GM21515 (cell line): Measurements from ENCODE around the gene ST3GAL4.
"Not testable (repeated sequence)": the region's sequence is repeated elsewhere in the genome, so short reads cannot be mapped to it uniquely, and the experiment has no call there.

ENCODE experiments used
- ATAC-seq: cut with Tn5 transposase; IDR thresholded peaks from one replicate; pipeline ENCODE4 v1.9.1; 2021; ENCODE audit not compliant: unreplicated experiment

ST3GAL4 gene

GRCh38 chr11:126345283-126345682, 10.2 kb upstream of the ST3GAL4 start:
- ATAC-seq = no peak

DNA sequence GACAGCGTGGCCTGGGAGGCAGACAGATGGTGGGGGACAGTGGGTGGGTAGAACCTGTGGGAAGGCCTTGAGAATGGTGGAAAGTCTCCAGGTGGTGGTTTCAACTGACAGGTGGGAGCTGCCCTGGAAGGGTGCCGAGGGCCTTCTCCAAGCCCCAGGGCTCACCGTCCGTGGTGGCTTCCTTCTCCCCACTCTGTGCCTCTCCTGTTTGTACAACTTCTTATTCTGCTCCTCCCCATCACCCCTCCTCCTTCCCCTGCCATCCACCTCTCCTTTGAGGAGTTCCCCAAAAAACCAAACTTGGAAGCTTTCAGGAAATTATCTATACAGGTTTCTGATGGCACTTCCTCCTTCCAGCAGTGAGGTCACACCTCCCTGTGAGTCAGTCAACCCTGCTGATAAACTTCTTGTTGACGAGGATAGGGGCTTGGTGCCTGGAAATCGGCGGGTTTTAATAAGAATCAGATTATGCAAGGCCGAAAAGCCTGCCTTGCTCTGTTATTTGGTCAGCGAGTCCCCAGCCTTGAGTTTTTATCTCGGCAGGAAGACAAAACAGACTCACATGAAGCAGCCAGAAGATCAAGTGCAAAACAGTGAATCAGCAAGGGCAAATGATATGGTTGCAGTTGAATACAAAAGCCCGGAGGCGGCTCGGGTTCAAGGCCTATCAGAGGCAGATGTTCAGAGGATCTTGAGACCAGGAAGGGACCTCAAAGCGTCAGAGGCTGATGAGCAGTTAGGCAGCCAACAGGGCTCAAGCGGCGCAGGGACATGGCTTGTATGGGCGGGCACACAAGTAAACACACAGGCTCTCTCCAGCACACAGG, 9.5 kb upstream of the ST3GAL4 start:
- ATAC-seq = no peak

DNA sequence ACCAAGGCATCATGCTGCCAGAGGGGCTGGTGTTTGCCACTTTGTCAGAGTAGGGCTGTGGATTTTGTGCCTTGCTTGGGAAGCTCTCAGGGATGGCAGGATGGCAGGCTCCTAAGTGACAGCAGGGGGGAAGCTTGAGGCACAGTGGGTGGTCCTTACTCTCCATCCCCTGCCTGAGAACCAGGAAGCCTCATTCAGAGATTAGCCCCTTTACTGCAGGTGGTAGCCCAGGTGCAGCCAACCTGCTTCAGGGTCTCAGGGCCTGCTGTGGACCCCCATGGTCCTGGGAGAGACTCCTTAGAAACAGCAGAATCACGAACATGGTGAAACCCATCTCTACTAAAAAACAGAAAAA, 8.9 kb upstream of the ST3GAL4 start:
- no peak for ATAC-seq

DNA sequence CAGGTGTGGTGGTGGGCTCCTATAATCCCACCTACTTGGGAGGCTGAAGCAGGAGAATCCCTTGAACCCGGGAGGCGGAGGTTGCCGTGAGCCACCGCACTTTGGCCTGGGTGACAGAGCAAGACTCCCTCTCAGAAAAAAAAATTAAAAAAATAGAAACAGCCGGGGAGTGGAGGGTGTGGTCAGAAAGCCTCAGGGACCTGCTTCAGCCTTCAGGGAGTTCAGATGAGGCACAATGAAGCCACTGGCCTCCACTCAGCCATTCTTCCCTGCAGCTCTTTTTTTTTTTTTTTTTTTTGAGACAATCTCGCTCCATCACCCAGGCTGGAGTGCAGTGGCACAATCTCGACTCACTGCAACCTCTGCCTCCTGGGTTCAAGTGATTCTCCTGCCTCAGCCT, 8.5 kb upstream of the ST3GAL4 start:
- ATAC-seq = not testable (repeated sequence)

GRCh38 chr11:126347751-126348668, 7.5 kb upstream of the ST3GAL4 start:
- ATAC-seq = no peak

GRCh38 chr11:126348806-126349582, 6.5 kb upstream of the ST3GAL4 start:
- no peak for ATAC-seq

DNA sequence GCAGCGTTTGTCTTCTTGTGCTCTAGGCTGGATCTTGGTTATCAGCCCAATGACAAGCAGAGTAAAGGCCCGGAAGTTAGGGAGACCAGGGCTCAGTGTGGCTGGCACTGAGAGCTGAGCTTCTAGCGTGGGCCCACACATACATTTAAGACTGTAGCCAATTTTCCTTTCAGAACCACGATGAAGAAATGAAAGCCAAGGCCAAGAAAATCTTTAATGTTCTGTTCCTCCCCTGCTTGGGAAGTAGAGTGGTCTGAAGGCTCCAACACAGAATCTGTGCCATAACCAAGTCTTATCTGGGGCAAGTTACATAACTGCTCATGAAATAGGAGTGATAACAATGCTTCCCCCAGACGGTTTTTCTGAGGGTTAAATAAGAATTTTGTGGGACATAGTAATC, 4.7 kb upstream of the ST3GAL4 start:
- ATAC-seq = no peak

GRCh38 chr11:126352163-126352562, 3.3 kb upstream of the ST3GAL4 start:
- no peak for ATAC-seq

DNA sequence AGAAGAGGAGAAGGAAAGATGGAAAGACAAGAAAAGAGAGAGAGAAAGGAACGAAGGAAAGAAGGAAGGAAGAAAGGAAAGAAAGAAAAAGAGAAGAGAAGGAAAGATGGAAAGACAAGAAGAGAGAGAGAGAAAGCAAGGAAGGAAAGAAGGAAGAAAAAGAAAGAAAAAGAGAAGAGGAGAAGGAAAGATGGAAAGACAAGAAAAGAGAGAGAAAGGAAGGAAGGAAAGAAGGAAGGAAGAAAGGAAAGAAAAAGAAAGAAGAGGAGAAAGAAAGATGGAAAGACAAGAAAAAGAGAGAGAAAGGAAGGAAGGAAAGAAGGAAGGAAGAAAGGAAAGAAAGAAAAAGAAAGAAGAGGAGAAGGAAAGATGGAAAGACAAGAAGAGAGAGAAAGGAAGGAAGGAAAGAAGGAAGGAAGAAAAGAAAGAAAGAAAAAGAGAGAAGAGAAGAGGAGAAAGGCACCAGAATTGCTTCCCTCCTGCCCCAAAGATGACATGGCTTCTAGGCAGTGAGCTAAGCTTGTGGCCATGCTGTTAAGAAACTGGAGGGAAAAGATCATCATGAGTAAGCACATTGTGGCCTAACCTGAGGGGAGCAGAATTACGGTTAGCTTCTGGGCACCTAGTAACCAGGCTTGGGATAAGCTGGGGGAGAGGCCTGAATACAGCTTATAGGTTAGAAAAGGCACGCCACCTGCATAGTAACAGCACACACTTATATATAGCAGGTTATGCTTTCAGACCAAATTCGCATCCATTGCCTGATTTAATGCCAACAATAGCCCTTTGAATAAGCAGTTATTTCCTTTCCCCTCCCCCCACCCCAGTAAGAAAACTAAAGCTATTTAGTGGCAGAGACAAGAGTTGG, 2.3 kb upstream of the ST3GAL4 start:
- ATAC-seq = no peak

DNA sequence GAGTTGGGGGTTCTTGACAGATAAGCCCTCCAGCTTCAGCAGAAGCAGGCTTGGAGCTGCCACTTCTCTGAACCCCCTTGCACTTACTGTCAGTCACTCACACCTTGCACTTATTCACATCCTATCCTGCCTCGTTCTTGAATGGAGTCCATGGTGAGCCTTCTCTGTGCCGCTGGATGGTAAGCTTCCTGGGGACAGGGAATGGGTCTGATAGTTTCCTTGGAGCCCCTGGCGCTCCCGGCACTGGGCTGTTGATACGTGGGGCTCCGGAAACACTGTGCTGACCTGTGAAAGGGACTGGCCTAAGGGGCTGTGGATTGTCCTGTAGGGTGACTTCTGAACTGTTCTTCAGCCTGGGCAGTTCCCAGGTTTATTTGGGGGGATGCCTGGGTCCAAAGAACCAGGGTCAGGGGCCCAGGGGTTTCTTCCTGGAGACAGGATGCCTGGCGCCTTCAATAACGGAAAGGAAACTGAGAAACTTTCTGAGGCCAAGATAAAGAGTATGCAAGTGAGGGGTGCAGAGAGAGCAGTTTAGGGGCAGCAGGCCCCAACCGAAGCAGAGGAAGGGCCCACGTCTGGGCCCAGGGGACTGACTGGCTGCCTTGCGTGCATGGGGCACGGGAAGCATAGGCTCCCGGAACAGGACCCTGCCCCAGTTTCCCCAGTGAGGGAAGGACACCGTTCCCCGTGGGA, 709 bp upstream of the ST3GAL4 start:
- peak; percentile 41 for ATAC-seq

- ATAC-seq = peak; percentile 13
Measured at GRCh38 chr11:126355926-126356897, 726 bp downstream of the ST3GAL4 start.

- no peak for ATAC-seq
Measured at GRCh38 chr11:126357055-126357962, 1.8 kb downstream of the ST3GAL4 start.

- no peak for ATAC-seq
Measured at GRCh38 chr11:126357969-126358762, 2.7 kb downstream of the ST3GAL4 start.

- ATAC-seq = no peak
Measured at GRCh38 chr11:126358763-126359160, 3.3 kb downstream of the ST3GAL4 start.

DNA sequence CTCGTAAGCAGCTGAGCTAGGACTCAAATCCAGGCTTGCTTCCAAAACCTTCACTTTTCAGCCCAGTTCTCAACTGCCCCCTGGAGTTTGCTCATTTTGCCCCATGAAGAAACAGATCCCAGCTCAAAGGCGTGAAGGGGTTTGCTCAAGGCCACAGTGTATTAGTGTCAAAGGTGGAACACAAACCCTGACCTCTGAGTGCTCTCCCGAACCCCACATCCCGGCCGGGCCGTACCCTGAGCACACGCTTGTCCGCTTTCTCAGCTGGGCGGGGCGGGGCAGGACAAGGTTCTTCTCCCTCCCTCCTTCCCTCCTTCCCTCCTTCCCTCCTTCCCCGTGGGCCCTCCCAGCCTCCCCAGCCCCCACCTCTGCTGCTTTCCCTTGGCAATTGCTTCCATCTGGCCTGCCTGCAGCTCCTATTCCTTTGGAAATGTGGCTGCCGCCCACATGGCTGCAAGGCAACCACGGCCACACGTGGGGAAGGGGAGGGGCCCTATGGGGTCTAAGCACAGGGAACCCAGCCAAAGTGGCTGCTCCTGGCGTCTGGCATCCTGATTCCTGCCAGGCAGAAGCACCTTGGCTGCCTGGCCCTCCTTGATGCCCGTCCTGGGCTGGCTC, 4.1 kb downstream of the ST3GAL4 start:
- ATAC-seq = no peak

GRCh38 chr11:126360049-126360446, 4.6 kb downstream of the ST3GAL4 start:
- ATAC-seq = no peak
